Measurements from ENCODE around the gene ARMC5.

GRCh38 chr16:31423241-31423640 is 36.1 kb upstream of the ARMC5 start:
- no peak for TF ChIP-seq CTCF (IDR thresholded peaks at IDR 0.05)
- no peak for TF ChIP-seq POLR2AphosphoS5 (IDR thresholded peaks at IDR 0.05)
- TF ChIP-seq EP300 (IDR thresholded peaks at IDR 0.05), result no peak
- TF ChIP-seq POLR2A (IDR thresholded peaks at IDR 0.05), result no peak
